Endothelial cell of umbilical vein (primary cell): Measurements from ENCODE around the gene SP3. TPM values are rescaled to one million over a fixed set of nuclear protein-coding genes. Genes with fewer than 3 reads are reported as not detected.

ENCODE experiments used
- BruUV-seq: library from RNA; stranded (reverse); fragments of 400-500 nt; replicated peaks from 2 replicates; lab custom pipeline; 2021; lab: Mats Ljungman, UMichigan
- CTCF ChIA-PET: fragments of 300-600, 350-600 bp; sonication (Branson Sonifier 250); formaldehyde crosslinking; loops from one replicate; lab custom pipeline; 2021; ENCODE audit warnings: antibody characterized with exemption, inconsistent platforms; lab: Charles Lee
- POLR2A ChIA-PET: fragments of 300-600, 350-600 bp; sonication (Branson Sonifier 250); formaldehyde crosslinking; loops from one replicate; lab custom pipeline; 2021; ENCODE audit warnings: antibody characterized with exemption, inconsistent platforms; lab: Charles Lee
- DNase-seq: peaks from one replicate; pipeline ENCODE4 v3.0.0-alpha.2; 2011; ENCODE audit warnings: low read depth, low spot score
- FAIRE-seq: peaks from 2 replicates; lab custom pipeline; 2011; peaks lifted over from hg19 to GRCh38; lab: Jason Lieb, UNC
- H2AFZ ChIP-seq: 2 replicates; pipeline ENCODE4 v1.6.0; 2012; ENCODE audit warnings: low read depth, low read length, control low read depth, inconsistent platforms
- H3K27ac ChIP-seq: 2 replicates; pipeline ENCODE4 v1.5.1; 2011; ENCODE audit warnings: low read depth, mild to moderate bottlenecking, control low read depth, low read length, moderate library complexity; ENCODE audit not compliant: insufficient read depth
- H3K27me3 ChIP-seq, 2 experiments: 2 replicates each; pipeline versions ENCODE4 v1.6.0 to v1.6.1; 2011; ENCODE audit warnings: low read length in 2 of 2, mixed read lengths in 1 of 2; ENCODE audit not compliant: control insufficient read depth in 2 of 2, insufficient read depth in 2 of 2
- H3K36me3 ChIP-seq, 2 experiments: 2 replicates in 1 of 2; 3 replicates in 1 of 2; pipeline ENCODE4 v1.5.1; 2011; ENCODE audit warnings: low read length in 2 of 2, mild to moderate bottlenecking in 1 of 2, moderate library complexity in 1 of 2; ENCODE audit not compliant: control insufficient read depth in 2 of 2, insufficient read depth in 2 of 2; ENCODE audit errors: extremely low read depth in 1 of 2
- H3K4me1 ChIP-seq: 3 replicates; pipeline ENCODE4 v1.5.1; 2011; ENCODE audit warnings: mild to moderate bottlenecking, low read length; ENCODE audit not compliant: control insufficient read depth, insufficient read depth; ENCODE audit errors: extremely low read depth
- H3K4me2 ChIP-seq: 2 replicates; pipeline ENCODE4 v1.6.1; 2011; ENCODE audit warnings: low read length, control low read depth, mixed read lengths; ENCODE audit not compliant: insufficient read depth
- H3K4me3 ChIP-seq, 3 experiments: fragments of 200-600 bp in 1 of 3; sonication (generic), shearing (Covaris generic) in 1 of 3; replicated peaks in 1 of 3; 2 replicates each; pipeline ENCODE4 v1.5.1; 2011 to 2016; ENCODE audit warnings: control low read depth in 3 of 3, low read length in 3 of 3, mild to moderate bottlenecking in 2 of 3, inconsistent platforms in 1 of 3, low read depth in 1 of 3, moderate library complexity in 1 of 3; ENCODE audit not compliant: insufficient read depth in 1 of 3
- H3K79me2 ChIP-seq: 2 replicates; pipeline ENCODE4 v1.6.0; 2012; ENCODE audit warnings: low read length, inconsistent platforms; ENCODE audit not compliant: control insufficient read depth, insufficient read depth
- H3K9ac ChIP-seq: replicated peaks from 2 replicates; pipeline ENCODE3; 2011; ENCODE audit warnings: low read length, control low read depth; ENCODE audit not compliant: insufficient read depth; ENCODE audit errors: extremely low read depth
- H3K9me1 ChIP-seq: replicated peaks from 3 replicates; pipeline ENCODE4 v1.6.0; 2011; ENCODE audit warnings: mild to moderate bottlenecking, low read length; ENCODE audit not compliant: control insufficient read depth, insufficient read depth; ENCODE audit errors: extremely low read depth
- H3K9me3 ChIP-seq: replicated peaks from 2 replicates; pipeline ENCODE4 v1.5.1; 2012; ENCODE audit warnings: low read length, inconsistent platforms; ENCODE audit not compliant: control insufficient read depth, insufficient read depth
- H4K20me1 ChIP-seq: replicated peaks from 2 replicates; pipeline ENCODE3; 2011; ENCODE audit warnings: mild to moderate bottlenecking, low read length; ENCODE audit not compliant: control insufficient read depth, insufficient read depth; ENCODE audit errors: extremely low read depth
- CTCF ChIP-seq, 2 donors: IDR thresholded peaks; 1 replicate in 1 of 2; 2 replicates in 1 of 2; pipeline ENCODE4 v1.5.1; 2011; ENCODE audit warnings: low read length in 2 of 2, mild to moderate bottlenecking in 2 of 2, moderate library complexity in 2 of 2, control low read depth in 1 of 2, inconsistent platforms in 1 of 2, low read depth in 1 of 2; ENCODE audit not compliant: insufficient read depth in 1 of 2; ENCODE audit errors: extremely low read depth in 1 of 2
- JUN ChIP-seq: IDR thresholded peaks from 2 replicates; pipeline ENCODE4 v1.6.1; 2011; ENCODE audit warnings: borderline replicate concordance, low read depth; ENCODE audit not compliant: insufficient read length, insufficient read depth
- MAX ChIP-seq: IDR thresholded peaks from 2 replicates; pipeline ENCODE4 v1.6.1; 2011; ENCODE audit not compliant: insufficient read depth, insufficient read length
- dilution Hi-C: fragments of 300-500 bp; cut with MboI; formaldehyde crosslinking; loops from one replicate; pipeline ENCODE4 v1.15.0; 2019; ENCODE audit warnings: low sequenced_read_pairs; ENCODE audit not compliant: extremely low pct_ligation_motif_present
- intact Hi-C: fragments of 100-400 bp; cut with micrococcal nuclease; formaldehyde crosslinking; loops from one replicate; pipeline ENCODE4 v1.10.0; 2022
- polyA plus RNA-seq, 4 experiments: library from polyadenylated mRNA; depleted of rRNA in 3 of 4; stranded (reverse) in 3 of 4; unstranded in 1 of 4; fragments of >200 nt; gene quantifications; 2 replicates each; pipeline versions ENCODE4 v1.2.1 to v1.2.3, GENCODE V29; 2011 to 2012; ENCODE audit warnings: missing spikeins in 1 of 4
- total RNA-seq: library from RNA; stranded (reverse); gene quantifications from 2 replicates; pipeline ENCODE4 v1.2.3, GENCODE V29; 2021

The SP3 gene
- total and polyA plus RNA-seq, 2 donors (not counting 3 experiments of a cell fraction or from before 2014, with no cell fraction given), result 23.9 to 59.0 TPM

- dilution Hi-C loops, result no loop called here
- intact Hi-C loops, result no loop called here
- H3K9me1 ChIP-seq, result no peaks in the 10 kb centered on the region
- CTCF ChIA-PET, result no interaction called here
- no peak overlapping the region for H3K4me2 ChIP-seq
- no peaks in the 10 kb centered on the region for H4K20me1 ChIP-seq
- no peaks in the 10 kb centered on the region for H3K36me3 ChIP-seq
- POLR2A ChIA-PET, result no interaction called here
- H3K4me1 ChIP-seq, result no peaks in the 10 kb centered on the region
- BruUV-seq, result no TSS peak
- DNase-seq (no peak), FAIRE-seq (no peak)
- no peak overlapping the region for H3K4me3 ChIP-seq
- no peak for TF ChIP-seq JUN
- TF ChIP-seq MAX, result no peak
- TF ChIP-seq CTCF (IDR thresholded peaks at IDR 0.05; ENCODE audit: extremely low read depth in 1 of 2, insufficient read depth in 1 of 2, low read depth in 1 of 2, low read length in 2 of 2), result no peak
- H3K79me2 ChIP-seq, result no peaks in the 10 kb centered on the region
- no peak overlapping the region for H3K9ac ChIP-seq
- no peak overlapping the region for H3K27ac ChIP-seq
- H3K27me3 ChIP-seq, result peaks cover 4 to 21% of the 10 kb centered on the region in 2 experiments
- H2AFZ ChIP-seq, result no peak overlapping the region
- no peaks in the 10 kb centered on the region for H3K9me3 ChIP-seq
Measured at GRCh38 chr2:173865971-173866873, 99.0 kb downstream of the SP3 start.
